Measurements from ENCODE around the gene LIME1. TPM values are rescaled to one million over a fixed set of nuclear protein-coding genes. Genes with fewer than 3 reads are reported as not detected.

LIME1 gene
- total and polyA plus RNA-seq, 9 of the 15 experiments (the other 6 are each of a cell fraction or from before 2014, with no cell fraction given), result 0.11 to 17.1 (median 2.8) TPM; not detected in 2

DNA sequence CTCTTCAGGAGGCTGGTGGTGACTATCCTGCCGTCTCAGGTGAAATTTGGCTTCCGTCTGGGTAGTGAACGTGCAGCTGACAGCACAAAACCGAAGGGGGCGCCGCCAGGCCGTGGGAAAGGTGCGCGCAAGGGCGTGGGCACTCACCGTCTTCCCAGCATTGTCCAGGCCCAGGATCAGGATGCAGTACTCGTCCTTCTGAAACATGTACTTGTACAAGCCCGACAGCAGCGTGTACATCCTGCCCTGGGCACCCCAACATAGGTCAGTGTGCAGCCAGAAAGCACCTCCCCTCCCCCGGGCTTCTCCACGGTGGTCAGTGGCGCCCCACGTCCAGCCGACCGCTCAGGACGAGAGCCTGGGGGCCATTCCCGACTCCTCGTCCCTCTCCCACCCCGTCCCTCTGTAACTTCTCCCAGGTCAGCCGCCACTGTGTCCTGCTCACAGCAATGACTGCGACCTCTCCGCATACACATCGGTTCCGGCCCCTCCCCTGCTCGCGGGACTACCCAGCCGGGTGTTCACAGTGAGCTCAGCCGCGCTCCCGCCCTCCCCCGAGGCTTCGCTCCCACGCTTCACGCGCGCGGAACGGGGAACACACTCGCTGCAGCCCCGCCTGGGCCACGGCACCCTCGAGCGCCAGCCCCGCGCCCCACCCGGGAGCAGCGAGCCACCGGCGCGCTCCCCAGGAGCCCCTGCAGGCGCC is 29.5 kb upstream of the LIME1 start (continued):
- TF ChIP-seq, protein P1, sequence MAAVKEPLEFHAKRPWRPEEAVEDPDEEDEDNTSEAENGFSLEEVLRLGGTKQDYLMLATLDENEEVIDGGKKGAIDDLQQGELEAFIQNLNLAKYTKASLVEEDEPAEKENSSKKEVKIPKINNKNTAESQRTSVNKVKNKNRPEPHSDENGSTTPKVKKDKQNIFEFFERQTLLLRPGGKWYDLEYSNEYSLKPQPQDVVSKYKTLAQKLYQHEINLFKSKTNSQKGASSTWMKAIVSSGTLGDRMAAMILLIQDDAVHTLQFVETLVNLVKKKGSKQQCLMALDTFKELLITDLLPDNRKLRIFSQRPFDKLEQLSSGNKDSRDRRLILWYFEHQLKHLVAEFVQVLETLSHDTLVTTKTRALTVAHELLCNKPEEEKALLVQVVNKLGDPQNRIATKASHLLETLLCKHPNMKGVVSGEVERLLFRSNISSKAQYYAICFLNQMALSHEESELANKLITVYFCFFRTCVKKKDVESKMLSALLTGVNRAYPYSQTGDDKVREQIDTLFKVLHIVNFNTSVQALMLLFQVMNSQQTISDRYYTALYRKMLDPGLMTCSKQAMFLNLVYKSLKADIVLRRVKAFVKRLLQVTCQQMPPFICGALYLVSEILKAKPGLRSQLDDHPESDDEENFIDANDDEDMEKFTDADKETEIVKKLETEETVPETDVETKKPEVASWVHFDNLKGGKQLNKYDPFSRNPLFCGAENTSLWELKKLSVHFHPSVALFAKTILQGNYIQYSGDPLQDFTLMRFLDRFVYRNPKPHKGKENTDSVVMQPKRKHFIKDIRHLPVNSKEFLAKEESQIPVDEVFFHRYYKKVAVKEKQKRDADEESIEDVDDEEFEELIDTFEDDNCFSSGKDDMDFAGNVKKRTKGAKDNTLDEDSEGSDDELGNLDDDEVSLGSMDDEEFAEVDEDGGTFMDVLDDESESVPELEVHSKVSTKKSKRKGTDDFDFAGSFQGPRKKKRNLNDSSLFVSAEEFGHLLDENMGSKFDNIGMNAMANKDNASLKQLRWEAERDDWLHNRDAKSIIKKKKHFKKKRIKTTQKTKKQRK (IDR thresholded peaks at IDR 0.05; ENCODE audit: borderline replicate concordance, low read depth, low read length), result no peak
- TF ChIP-seq MAFF (IDR thresholded peaks at IDR 0.05; ENCODE audit: low read length) (no peak), ZNF75A (CRISPR knock-in tag; IDR thresholded peaks at IDR 0.05) (no peak), MAZ (CRISPR knock-in tag; conservative IDR thresholded peaks at IDR 0.05 in 1 of 2, IDR thresholded peaks at IDR 0.05 in 1 of 2) (peak in 1 of 2 experiments; percentile 50; a peak in 1 of 4 replicates), TOE1 (IDR thresholded peaks at IDR 0.05; ENCODE audit: borderline replicate concordance) (peak; percentile 46; the same call in 1 of the 2 replicates), TOE1 (CRISPR knock-in tag; IDR thresholded peaks at IDR 0.05; ENCODE audit: borderline replicate concordance, low read depth) (no peak), ZKSCAN1 (IDR thresholded peaks at IDR 0.05; ENCODE audit: low read depth, low read length) (no peak), ZNF57 (CRISPR knock-in tag; IDR thresholded peaks at IDR 0.05) (no peak), KDM2B (CRISPR knock-in tag; IDR thresholded peaks at IDR 0.05) (no peak), RAD21 (CRISPR knock-in tag; conservative IDR thresholded peaks at IDR 0.05 in 1 of 2, IDR thresholded peaks at IDR 0.05 in 1 of 2) (peak; percentile 82 to 85), TFAM (CRISPR knock-in tag; conservative IDR thresholded peaks at IDR 0.05) (no peak), SIRT6 (IDR thresholded peaks at IDR 0.05; ENCODE audit: low read depth, low read length) (no peak), MTF1 (CRISPR knock-in tag; IDR thresholded peaks at IDR 0.05; ENCODE audit: borderline replicate concordance) (no peak), HIVEP1 (CRISPR knock-in tag; IDR thresholded peaks at IDR 0.05) (no peak), XRCC4 (IDR thresholded peaks at IDR 0.05; ENCODE audit: extremely low read depth, insufficient read depth, insufficient read length) (no peak), GTF2E2 (tag; IDR thresholded peaks at IDR 0.05) (0 out of 2 replicates have a peak, but pooled peaks have one; percentile 1), EGR1 (conservative IDR thresholded peaks at IDR 0.05) (peak; percentile 33; the same call in 1 of the 2 replicates), SRSF9 (IDR thresholded peaks at IDR 0.05; ENCODE audit: borderline replicate concordance, low read depth, low read length) (no peak), RCOR1 (IDR thresholded peaks at IDR 0.05; ENCODE audit: borderline replicate concordance in 1 of 2, low read depth in 2 of 2, low read length in 2 of 2) (no peak), CREM (IDR thresholded peaks at IDR 0.05; ENCODE audit: low read depth) (peak; percentile 77), GABPA (tag; conservative IDR thresholded peaks at IDR 0.05; ENCODE audit: low read depth) (no peak)
- TF ChIP-seq, protein P2, sequence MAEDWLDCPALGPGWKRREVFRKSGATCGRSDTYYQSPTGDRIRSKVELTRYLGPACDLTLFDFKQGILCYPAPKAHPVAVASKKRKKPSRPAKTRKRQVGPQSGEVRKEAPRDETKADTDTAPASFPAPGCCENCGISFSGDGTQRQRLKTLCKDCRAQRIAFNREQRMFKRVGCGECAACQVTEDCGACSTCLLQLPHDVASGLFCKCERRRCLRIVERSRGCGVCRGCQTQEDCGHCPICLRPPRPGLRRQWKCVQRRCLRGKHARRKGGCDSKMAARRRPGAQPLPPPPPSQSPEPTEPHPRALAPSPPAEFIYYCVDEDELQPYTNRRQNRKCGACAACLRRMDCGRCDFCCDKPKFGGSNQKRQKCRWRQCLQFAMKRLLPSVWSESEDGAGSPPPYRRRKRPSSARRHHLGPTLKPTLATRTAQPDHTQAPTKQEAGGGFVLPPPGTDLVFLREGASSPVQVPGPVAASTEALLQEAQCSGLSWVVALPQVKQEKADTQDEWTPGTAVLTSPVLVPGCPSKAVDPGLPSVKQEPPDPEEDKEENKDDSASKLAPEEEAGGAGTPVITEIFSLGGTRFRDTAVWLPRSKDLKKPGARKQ (CRISPR knock-in tag; IDR thresholded peaks at IDR 0.05), result no peak
- TF ChIP-seq, protein P3, sequence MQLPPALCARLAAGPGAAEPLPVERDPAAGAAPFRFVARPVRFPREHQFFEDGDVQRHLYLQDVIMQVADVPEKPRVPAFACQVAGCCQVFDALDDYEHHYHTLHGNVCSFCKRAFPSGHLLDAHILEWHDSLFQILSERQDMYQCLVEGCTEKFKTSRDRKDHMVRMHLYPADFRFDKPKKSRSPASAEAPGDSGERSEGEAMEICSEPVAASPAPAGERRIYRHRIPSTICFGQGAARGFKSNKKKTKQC (CRISPR knock-in tag; IDR thresholded peaks at IDR 0.05), result no peak; the same call in 1 of the 2 replicates
